HG03139 (cell line): ENCODE results near the gene NRXN2.
"Not testable (repeated sequence)": the region's sequence is repeated elsewhere in the genome, so short reads cannot be mapped to it uniquely, and the experiment has no call there.

Source experiments
- ATAC-seq: cut with Tn5 transposase; IDR thresholded peaks from one replicate; pipeline ENCODE4 v1.9.1; 2021; ENCODE audit not compliant: unreplicated experiment

Gene NRXN2

GRCh38 chr11:64569300-64569970 lies 153.6 kb downstream of the NRXN2 start:
- ATAC-seq, result no peak

DNA sequence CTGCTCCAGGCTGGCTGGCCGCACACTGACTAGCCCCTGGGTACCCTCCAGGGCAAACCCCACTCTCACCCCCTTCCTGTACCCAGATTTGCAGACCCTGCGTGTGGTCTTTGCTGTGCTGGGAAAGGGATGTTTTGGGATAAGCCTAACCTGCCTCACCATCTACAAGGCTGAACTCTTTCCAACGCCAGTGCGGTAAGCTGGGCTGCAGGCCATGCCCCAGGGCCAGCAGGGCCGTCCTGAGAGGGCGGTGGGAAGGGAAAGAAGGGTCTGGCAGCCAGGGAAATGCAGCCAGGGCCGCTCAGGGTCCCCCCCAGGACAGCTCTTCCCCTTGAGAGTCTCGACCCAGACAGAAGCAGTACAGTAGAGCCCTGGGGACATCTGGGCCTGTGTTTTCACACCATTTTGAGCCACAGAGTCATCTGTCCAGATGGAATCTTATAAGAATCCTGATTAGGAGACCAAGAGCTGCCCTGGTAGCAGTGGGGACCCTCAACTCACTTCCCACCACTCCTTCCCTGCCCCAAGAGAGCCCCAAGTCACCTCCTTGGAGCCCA lies 154.3 kb downstream of the NRXN2 start:
- no peak for ATAC-seq

DNA sequence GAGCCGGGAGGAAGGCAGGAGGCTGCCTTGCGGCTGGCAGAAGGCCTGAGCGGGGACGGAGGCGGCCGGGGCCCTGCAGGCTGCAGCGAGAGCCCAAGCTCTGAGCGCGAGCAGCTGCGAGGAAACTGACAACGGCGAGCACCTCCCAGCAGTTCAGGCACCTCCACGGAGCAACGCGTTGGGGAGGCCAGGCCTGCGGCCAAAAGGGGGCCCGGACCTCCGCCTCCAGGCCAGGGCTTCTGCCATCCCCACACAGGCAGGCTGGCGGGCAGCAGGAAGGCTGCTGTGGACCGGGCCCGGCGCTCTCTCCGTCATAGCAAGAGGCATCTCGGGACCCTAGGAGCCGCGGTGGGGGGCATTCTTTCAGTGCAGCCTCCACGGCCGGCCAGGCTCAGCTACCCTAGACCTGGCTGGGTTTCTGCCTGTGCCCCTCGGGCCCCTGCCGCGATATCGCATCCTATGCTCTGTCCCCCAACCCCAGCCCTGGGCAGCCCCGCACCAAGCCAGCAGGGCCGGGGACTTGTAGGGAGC lies 154.9 kb downstream of the NRXN2 start:
- ATAC-seq, result no peak

DNA sequence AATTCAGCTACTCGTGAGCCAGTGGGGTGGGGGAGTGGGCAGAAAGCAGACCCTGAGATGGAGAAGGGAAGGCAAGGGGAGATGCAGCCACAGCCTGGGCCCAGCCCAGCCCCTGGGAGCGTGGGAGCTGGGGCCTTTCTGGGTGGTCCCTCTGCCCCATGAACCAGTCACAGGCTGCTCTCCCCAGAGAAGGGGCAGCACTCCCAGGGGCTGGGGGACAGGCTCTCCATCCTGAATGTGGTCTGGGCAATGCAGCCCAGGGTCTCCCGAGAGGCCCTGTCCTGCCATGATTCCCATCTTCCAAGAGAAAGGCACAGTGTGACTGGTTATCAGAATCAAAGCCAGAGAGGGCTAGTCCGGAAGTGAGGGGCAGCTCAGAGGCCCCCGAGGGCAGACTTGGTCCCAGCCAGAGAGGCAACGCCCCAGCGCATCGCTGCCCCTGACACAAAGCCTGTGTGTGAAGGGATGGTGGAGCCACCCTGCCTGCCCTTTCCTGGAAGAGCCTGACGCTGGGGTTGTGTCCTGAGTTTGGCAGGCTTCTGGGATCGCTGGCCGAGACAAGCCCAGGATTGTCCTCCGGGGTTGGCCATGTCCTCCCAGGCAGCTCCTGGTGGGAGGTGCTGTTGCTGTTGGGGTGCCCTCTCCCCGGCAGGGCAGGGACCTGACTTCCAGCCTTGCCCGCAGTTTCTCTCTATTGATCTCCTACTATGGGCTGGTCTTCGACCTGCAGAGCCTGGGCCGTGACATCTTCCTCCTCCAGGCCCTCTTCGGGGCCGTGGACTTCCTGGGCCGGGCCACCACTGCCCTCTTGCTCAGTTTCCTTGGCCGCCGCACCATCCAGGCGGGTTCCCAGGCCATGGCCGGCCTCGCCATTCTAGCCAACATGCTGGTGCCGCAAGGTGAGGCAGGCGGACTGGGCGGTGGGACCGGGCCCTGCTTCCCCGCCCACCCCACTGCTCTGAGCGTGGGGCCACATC lies 155.8 kb downstream of the NRXN2 start:
- ATAC-seq, result no peak

GRCh38 chr11:64566042-64566914 lies 156.7 kb downstream of the NRXN2 start:
- ATAC-seq, result no peak

DNA sequence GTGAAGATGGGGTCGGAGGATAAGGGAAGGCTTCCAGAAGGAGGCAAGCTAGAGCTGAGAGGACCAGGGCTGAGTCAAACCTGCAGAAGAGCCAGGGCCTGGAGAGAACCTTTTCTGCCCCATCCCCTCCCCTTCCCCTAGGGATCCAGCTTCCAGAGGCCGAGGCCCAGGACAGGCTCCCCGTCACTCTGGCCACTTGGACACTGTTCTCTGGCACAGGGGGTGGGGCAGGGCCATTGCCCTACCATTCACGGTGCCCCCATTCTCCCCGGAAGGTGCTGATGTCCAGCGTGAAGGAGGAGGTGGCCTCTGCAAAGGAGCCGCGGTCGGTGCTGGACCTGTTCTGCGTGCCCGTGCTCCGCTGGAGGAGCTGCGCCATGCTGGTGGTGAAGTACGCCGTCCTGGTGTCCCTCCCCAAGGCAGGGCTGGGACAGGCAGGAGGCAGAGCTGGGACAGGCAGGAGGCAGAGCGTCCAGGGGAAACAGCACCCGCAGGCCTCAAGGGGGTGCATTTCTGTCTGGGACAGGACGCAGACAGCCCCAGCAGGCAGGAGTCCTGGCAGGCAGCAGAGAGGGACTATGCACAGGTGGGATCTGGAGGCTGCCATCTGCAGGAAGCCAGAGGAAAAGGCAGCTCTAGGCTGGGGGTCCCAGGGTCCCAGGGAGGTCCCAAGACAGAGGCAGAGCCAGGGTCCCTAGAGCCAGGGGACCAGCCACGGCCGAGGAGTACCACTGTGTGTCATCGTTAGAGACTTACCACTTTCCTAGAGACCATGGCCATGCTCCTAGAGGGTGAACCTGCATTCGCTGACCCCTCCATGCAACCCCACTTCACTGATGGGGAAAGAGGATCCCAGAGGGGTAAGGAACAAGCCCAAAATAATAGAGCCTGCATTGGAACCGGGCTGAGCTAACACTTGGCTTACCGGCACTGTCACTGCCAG lies 157.8 kb downstream of the NRXN2 start:
- ATAC-seq, result no peak

DNA sequence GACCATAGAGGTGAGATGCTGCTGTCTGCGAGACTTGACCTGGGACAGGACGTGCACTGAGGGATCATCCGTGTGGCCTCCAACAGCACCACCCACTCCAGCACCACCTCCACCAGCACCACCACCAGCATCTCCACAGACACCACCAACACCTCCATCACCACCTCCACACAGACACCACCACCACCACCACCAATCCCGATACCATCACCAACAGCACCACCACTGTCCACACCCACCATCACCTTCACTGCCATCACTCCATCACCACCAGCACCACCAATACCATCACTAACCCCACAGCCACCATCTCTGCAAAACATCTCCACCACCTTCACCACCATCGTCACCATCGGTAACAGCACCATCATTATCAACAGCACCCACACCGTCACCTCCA lies 158.6 kb downstream of the NRXN2 start:
- no peak for ATAC-seq

- no peak for ATAC-seq
These were observed 159.0 kb downstream of the NRXN2 start for GRCh38 chr11:64563966-64564365.

- no peak for ATAC-seq
These were observed 160.2 kb downstream of the NRXN2 start for GRCh38 chr11:64562723-64563351.

- no peak for ATAC-seq
These were observed 160.8 kb downstream of the NRXN2 start for GRCh38 chr11:64561984-64562722.

GRCh38 chr11:64561429-64561828 lies 161.6 kb downstream of the NRXN2 start:
- ATAC-seq, result not testable (repeated sequence)

GRCh38 chr11:64560941-64561340 lies 162.1 kb downstream of the NRXN2 start:
- ATAC-seq, result no peak

DNA sequence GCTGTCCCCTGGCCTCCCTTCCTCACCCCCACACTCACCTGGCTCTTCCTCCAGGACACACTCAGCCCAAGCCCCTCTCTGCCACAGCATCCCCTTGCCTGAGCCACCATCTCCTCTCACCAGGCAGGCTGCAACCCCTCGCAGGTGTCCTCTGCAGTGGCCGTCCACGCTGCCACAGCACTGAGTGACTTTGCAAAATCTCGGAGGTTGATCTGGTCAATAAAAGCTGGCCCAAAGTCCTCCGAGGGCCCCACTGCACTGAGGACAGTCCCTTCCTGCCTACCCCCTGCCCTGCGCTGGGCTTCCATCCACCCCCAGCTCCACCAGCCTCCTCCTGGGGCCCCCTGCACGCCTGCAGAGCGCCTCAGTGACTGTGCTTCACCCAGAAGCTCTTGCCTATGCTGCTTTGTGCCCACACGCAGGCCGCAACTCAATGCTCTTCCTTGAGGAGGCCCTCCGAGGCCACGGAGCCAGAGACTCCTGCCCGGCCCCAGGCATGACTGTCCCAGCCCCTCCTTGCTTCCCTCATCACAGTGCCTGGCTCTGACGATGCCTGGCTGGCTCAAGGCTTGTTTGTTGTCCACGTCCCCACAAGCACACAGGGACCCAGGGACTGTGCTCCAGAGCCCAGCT lies 162.7 kb downstream of the NRXN2 start:
- no peak for ATAC-seq

DNA sequence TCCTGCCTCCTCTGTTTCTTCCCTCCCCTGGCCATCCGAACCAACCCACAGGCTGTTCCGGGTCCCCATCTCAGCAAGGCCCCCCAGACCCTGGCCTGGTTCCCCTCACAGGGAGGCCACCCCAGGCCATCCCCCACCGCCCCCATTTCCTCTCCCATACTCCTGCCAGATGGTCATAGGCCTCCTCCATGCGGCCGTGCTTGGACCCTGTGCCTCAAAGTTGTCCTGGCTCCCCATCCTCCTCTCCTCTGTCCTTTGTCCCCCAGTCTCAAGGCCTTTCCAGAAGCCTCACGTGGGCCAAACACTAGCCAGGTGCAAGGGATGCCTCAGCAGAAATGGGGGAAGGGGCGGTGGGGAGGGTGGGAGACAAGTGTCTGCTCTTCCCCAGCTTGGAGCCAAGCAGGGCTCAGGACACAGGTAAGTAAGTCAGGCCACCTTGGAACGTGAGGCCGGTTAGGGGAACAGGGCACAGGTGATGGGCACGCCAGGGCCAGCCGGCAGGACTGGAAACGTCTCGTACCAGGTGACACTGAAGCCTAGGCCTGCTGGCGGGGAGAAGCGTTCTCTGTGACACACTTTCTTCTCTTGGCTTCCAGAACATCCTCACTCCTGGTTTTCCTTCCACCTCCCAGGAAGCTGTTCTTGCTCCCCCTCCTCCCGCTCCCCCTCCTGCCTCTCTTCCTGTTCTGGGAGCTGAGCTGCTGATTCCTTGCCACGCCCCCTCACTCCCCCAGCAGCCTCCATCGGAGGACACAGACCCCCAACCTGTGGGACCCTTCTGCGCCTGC lies 163.5 kb downstream of the NRXN2 start:
- no peak for ATAC-seq

DNA sequence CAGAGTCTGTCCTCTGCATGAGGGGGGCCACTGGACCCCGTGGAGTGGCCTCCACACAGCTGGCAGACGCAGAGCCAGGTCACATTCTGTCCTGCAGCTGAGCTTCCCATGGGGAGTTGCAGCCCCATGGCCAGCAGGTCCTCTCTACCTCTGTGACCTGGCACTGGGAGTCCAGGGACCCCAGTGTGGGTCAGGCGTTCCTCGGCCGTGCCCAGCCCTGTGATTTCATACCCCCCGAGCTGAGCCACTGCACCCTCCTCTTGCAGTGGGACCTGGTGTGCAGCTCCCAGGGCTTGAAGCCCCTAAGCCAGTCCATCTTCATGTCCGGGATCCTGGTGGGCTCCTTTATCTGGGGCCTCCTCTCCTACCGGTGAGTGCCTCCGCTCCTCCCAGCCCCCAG lies 164.1 kb downstream of the NRXN2 start:
- no peak for ATAC-seq

DNA sequence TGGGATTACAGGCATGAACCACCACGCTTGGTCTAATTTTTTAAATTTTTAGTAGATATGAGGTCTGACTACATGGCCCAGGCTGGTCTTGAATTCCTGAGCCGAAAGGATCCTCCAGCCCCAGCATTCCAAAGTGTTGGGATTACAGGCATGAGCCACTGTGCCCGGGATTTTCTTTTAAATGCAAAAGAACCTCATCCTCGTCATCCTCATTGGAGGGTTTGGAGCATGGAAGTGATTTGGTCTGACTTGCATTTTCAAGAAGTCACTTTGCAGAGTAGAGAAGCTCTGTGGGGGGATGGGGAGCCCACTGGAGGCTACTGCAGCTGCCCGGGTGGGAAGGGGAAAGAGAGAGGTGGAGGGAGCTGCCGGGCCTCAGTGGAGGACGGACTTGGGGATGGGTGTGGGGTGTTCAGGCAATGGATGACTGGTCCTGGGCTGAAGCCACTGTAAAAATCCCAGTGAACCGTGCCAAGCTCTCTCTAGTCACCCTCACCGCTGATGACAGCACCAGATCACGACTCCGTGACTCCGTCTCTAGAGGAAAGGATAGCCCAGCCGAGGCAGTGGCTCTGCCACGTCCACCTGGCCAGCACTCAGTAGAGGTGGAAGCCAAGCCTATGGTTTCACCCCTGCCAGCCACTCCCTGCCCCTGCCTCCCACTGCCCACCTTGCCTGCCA lies 164.8 kb downstream of the NRXN2 start:
- no peak for ATAC-seq
